ENCODE measurements around the gene TOPORS.

Gene TOPORS

GRCh38 chr9:32543047-32543446 lies 9.3 kb downstream of the TOPORS start:
- TF ChIP-seq TAF1 (IDR thresholded peaks at IDR 0.05; ENCODE audit: low read depth) = no peak
- TF ChIP-seq NFIC (IDR thresholded peaks at IDR 0.05) = no peak
- no peak for TF ChIP-seq EP300 (IDR thresholded peaks at IDR 0.05; ENCODE audit: borderline replicate concordance)
- TF ChIP-seq, protein P1, sequence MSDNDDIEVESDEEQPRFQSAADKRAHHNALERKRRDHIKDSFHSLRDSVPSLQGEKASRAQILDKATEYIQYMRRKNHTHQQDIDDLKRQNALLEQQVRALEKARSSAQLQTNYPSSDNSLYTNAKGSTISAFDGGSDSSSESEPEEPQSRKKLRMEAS (IDR thresholded peaks at IDR 0.05) = no peak
- TF ChIP-seq YY1 (IDR thresholded peaks at IDR 0.05; ENCODE audit: low read depth) = no peak
- TF ChIP-seq ZBTB7A (IDR thresholded peaks at IDR 0.05; ENCODE audit: low read depth) = no peak
- TF ChIP-seq, protein P2, sequence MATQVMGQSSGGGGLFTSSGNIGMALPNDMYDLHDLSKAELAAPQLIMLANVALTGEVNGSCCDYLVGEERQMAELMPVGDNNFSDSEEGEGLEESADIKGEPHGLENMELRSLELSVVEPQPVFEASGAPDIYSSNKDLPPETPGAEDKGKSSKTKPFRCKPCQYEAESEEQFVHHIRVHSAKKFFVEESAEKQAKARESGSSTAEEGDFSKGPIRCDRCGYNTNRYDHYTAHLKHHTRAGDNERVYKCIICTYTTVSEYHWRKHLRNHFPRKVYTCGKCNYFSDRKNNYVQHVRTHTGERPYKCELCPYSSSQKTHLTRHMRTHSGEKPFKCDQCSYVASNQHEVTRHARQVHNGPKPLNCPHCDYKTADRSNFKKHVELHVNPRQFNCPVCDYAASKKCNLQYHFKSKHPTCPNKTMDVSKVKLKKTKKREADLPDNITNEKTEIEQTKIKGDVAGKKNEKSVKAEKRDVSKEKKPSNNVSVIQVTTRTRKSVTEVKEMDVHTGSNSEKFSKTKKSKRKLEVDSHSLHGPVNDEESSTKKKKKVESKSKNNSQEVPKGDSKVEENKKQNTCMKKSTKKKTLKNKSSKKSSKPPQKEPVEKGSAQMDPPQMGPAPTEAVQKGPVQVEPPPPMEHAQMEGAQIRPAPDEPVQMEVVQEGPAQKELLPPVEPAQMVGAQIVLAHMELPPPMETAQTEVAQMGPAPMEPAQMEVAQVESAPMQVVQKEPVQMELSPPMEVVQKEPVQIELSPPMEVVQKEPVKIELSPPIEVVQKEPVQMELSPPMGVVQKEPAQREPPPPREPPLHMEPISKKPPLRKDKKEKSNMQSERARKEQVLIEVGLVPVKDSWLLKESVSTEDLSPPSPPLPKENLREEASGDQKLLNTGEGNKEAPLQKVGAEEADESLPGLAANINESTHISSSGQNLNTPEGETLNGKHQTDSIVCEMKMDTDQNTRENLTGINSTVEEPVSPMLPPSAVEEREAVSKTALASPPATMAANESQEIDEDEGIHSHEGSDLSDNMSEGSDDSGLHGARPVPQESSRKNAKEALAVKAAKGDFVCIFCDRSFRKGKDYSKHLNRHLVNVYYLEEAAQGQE (IDR thresholded peaks at IDR 0.05; ENCODE audit: low read depth) = no peak
- no peak for TF ChIP-seq FOXM1 (IDR thresholded peaks at IDR 0.05; ENCODE audit: borderline replicate concordance, low read depth)
- TF ChIP-seq CEBPB (IDR thresholded peaks at IDR 0.05) = no peak
- no peak for TF ChIP-seq TCF12 (IDR thresholded peaks at IDR 0.05; ENCODE audit: low read depth)
- no peak for TF ChIP-seq TEAD4 (IDR thresholded peaks at IDR 0.05)
- TF ChIP-seq USF1 (IDR thresholded peaks at IDR 0.05) = no peak
- TF ChIP-seq CREB1 (IDR thresholded peaks at IDR 0.05; ENCODE audit: low read depth) = no peak
- TF ChIP-seq RAD21 (IDR thresholded peaks at IDR 0.05; ENCODE audit: low read depth) = no peak
- TF ChIP-seq EGR1 (IDR thresholded peaks at IDR 0.05) = no peak

GRCh38 chr9:32533816-32534215 lies 18.6 kb downstream of the TOPORS start:
- no peak for TF ChIP-seq CEBPB (IDR thresholded peaks at IDR 0.05)
- TF ChIP-seq ZBTB7A (IDR thresholded peaks at IDR 0.05; ENCODE audit: low read depth) = no peak
- TF ChIP-seq TEAD4 (IDR thresholded peaks at IDR 0.05) = no peak
- no peak for TF ChIP-seq CREB1 (IDR thresholded peaks at IDR 0.05; ENCODE audit: low read depth)
- no peak for TF ChIP-seq TAF1 (IDR thresholded peaks at IDR 0.05; ENCODE audit: low read depth)
- TF ChIP-seq, protein P2 (IDR thresholded peaks at IDR 0.05; ENCODE audit: low read depth) = no peak
- TF ChIP-seq USF1 (IDR thresholded peaks at IDR 0.05) = no peak
- TF ChIP-seq EP300 (IDR thresholded peaks at IDR 0.05; ENCODE audit: borderline replicate concordance) = no peak
- no peak for TF ChIP-seq EGR1 (IDR thresholded peaks at IDR 0.05)
- TF ChIP-seq FOXM1 (IDR thresholded peaks at IDR 0.05; ENCODE audit: borderline replicate concordance, low read depth) = no peak

- TF ChIP-seq TEAD4 (IDR thresholded peaks at IDR 0.05) (no peak), EP300 (IDR thresholded peaks at IDR 0.05; ENCODE audit: borderline replicate concordance) (no peak), CEBPB (IDR thresholded peaks at IDR 0.05) (no peak), RAD21 (IDR thresholded peaks at IDR 0.05; ENCODE audit: low read depth) (no peak), ZBTB7A (IDR thresholded peaks at IDR 0.05; ENCODE audit: low read depth) (no peak), NFIC (IDR thresholded peaks at IDR 0.05) (no peak), TCF12 (IDR thresholded peaks at IDR 0.05; ENCODE audit: low read depth) (no peak), EGR1 (IDR thresholded peaks at IDR 0.05) (no peak), YY1 (IDR thresholded peaks at IDR 0.05; ENCODE audit: low read depth) (no peak)
- TF ChIP-seq, protein P2 (IDR thresholded peaks at IDR 0.05; ENCODE audit: low read depth) = no peak
These were observed 19.1 kb downstream of the TOPORS start for GRCh38 chr9:32533336-32533735.

DNA sequence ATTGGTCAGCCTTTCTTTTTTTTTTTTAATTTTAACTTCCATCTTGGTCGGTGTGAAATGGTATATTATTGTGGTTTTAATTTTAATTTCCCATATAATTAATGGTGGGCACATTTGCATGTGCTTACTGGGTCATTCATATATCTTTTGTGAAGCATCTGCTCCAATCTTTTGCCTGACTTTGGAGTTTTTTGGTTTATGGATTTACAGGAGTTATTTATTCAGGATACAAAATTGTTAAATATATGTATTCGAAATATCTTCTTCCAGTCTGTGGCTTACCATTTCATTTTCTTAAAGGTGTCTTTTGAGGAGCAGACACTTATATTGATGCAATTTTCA lies 25.7 kb downstream of the TOPORS start:
- TF ChIP-seq USF1 (IDR thresholded peaks at IDR 0.05) = no peak
- no peak for TF ChIP-seq EGR1 (IDR thresholded peaks at IDR 0.05)
- TF ChIP-seq RAD21 (IDR thresholded peaks at IDR 0.05; ENCODE audit: low read depth) = no peak
- TF ChIP-seq TEAD4 (IDR thresholded peaks at IDR 0.05) = no peak
- no peak for TF ChIP-seq FOXM1 (IDR thresholded peaks at IDR 0.05; ENCODE audit: borderline replicate concordance, low read depth)
- no peak for TF ChIP-seq ZBTB7A (IDR thresholded peaks at IDR 0.05; ENCODE audit: low read depth)
- TF ChIP-seq, protein P2 (IDR thresholded peaks at IDR 0.05; ENCODE audit: low read depth) = no peak
- no peak for TF ChIP-seq NFIC (IDR thresholded peaks at IDR 0.05)
- TF ChIP-seq CEBPB (IDR thresholded peaks at IDR 0.05) = no peak
- TF ChIP-seq TAF1 (IDR thresholded peaks at IDR 0.05; ENCODE audit: low read depth) = no peak
- no peak for TF ChIP-seq EP300 (IDR thresholded peaks at IDR 0.05; ENCODE audit: borderline replicate concordance)
- no peak for TF ChIP-seq TCF12 (IDR thresholded peaks at IDR 0.05; ENCODE audit: low read depth)
- TF ChIP-seq, protein P1 (IDR thresholded peaks at IDR 0.05) = no peak
- TF ChIP-seq CREB1 (IDR thresholded peaks at IDR 0.05; ENCODE audit: low read depth) = no peak
- TF ChIP-seq YY1 (IDR thresholded peaks at IDR 0.05; ENCODE audit: low read depth) = no peak

All from Ishikawa (cell line).